ENCODE measurements around the gene PLXNA2. TPM values are rescaled to one million over a fixed set of nuclear protein-coding genes. Genes with fewer than 3 reads are reported as not detected.
A peak's percentile ranks its signal among the peaks of the same experiment; 100 is the strongest.

The PLXNA2 gene
- total RNA-seq, 1 experiment from 2014 or later = 69.7 TPM

GRCh38 chr1:208230668-208231529, 13.3 kb downstream of the PLXNA2 start:
- Mint-ChIP-seq H3K9me3 (ENCODE audit: unreplicated experiment) (no peaks in the 10 kb centered on the region), H3K4me1 (ENCODE audit: insufficient read depth, unreplicated experiment) (peaks cover 47% of the 10 kb centered on the region), H3K4me3 (ENCODE audit: unreplicated experiment) (no peak overlapping the region), H3K36me3 (ENCODE audit: insufficient read depth, unreplicated experiment) (peaks cover 9% of the 10 kb centered on the region), H3K27me3 (ENCODE audit: insufficient read depth, unreplicated experiment) (no peaks in the 10 kb centered on the region), H3K27ac (ENCODE audit: low read depth, unreplicated experiment) (peak overlapping the region; percentile 24)
- no TSS peak for BruUV-seq (replicated peaks)
- DNase-seq (ENCODE audit: unreplicated experiment) = no peak
- ChIA-PET CTCF (interaction anchor here (1.0 to 19.5 kb wide), 9 partner anchors 8 to 422 kb away, joined by 3 to 586 read pairs (median 5); partner anchors contain the start of gene PLXNA2), POLR2A (interaction anchor here (0.8 to 14.6 kb wide), 5 partner anchors 10 to 23 kb away, joined by 3 to 186 read pairs (median 7); no protein-coding TSS in a partner anchor)
- TF ChIP-seq CTCF (IDR thresholded peaks at IDR 0.05; ENCODE audit: unreplicated experiment) = no peak
- intact Hi-C loops (cut with micrococcal nuclease) = no loop called here

DNA sequence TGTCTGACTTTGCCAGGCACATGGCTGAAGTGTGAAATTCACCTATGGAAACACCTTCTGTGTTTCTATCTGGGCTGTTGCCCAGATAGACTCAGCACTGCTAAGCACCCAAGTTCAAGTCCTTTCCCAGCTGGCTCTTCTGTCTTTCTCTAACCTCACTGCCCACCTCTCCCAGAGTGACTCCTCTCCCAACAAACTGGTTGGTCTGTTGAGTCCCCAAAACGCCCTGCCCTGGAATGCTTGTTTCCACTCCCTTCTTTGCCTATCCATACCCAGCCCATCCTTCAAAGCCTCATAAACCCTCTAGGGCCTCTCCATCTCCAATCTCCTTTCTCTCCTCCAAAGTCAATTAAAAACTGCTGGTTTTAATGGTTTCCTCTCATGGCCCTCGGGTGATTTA, 15.6 kb downstream of the PLXNA2 start:
- no peak for TF ChIP-seq CTCF (IDR thresholded peaks at IDR 0.05; ENCODE audit: unreplicated experiment)
- no peak for DNase-seq (ENCODE audit: unreplicated experiment)
- BruUV-seq (replicated peaks) = no TSS peak
- no peaks in the 10 kb centered on the region for H3K27me3 Mint-ChIP-seq (ENCODE audit: insufficient read depth, unreplicated experiment)
- H3K27ac Mint-ChIP-seq (ENCODE audit: low read depth, unreplicated experiment) = peak overlapping the region; percentile 17
- H3K4me1 Mint-ChIP-seq (ENCODE audit: insufficient read depth, unreplicated experiment) = peaks cover 33% of the 10 kb centered on the region
- ChIA-PET POLR2A (interaction anchor here (0.8 to 1.6 kb wide), 3 partner anchors 8 to 9 kb away, joined by 3 to 6 read pairs (median 3); no protein-coding TSS in a partner anchor), CTCF (interaction anchor here (0.7 to 19.5 kb wide), 3 partner anchors 11 to 209 kb away, joined by 3 to 586 read pairs (median 545); partner anchors contain the start of gene PLXNA2)
- intact Hi-C loops (cut with micrococcal nuclease) = no loop called here
- H3K9me3 Mint-ChIP-seq (ENCODE audit: unreplicated experiment) = no peaks in the 10 kb centered on the region
- H3K36me3 Mint-ChIP-seq (ENCODE audit: insufficient read depth, unreplicated experiment) = peaks cover 9% of the 10 kb centered on the region
- no peak overlapping the region for H3K4me3 Mint-ChIP-seq (ENCODE audit: unreplicated experiment)

DNA sequence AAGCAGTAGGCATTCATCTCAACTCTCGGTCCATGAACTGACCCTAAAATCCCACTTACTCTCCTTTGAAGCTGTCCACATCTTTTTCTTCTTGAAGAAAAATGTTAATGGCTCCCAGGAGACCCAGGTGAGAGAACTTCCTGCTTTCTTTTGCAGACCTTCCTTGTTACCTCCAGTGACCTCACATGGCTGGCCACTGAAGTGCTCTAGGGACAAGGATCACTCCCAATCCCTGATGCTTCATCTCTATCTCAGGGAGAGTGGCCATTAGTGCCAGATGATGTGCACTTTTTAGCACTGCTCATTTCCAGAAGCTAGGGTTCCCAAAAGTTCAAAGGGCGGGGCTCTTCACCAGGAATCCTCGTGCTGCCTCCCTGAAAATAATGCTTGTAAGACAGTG, 16.2 kb downstream of the PLXNA2 start:
- POLR2A ChIA-PET = interaction anchor here (0.8 to 1.6 kb wide), 3 partner anchors 8 to 14 kb away, joined by 3 to 6 read pairs (median 3); no protein-coding TSS in a partner anchor
- DNase-seq (ENCODE audit: unreplicated experiment) = no peak
- no peak for TF ChIP-seq CTCF (IDR thresholded peaks at IDR 0.05; ENCODE audit: unreplicated experiment)
- BruUV-seq (replicated peaks) = no TSS peak
- peak overlapping the region; percentile 17 for H3K27ac Mint-ChIP-seq (ENCODE audit: low read depth, unreplicated experiment)
- no peaks in the 10 kb centered on the region for H3K27me3 Mint-ChIP-seq (ENCODE audit: insufficient read depth, unreplicated experiment)
- CTCF ChIA-PET = interaction anchor here (0.6 to 19.3 kb wide), 10 partner anchors 10 to 265 kb away, joined by 3 to 545 read pairs (median 4); partner anchors contain the start of gene PLXNA2
- H3K4me1 Mint-ChIP-seq (ENCODE audit: insufficient read depth, unreplicated experiment) = peaks cover 28% of the 10 kb centered on the region
- H3K36me3 Mint-ChIP-seq (ENCODE audit: insufficient read depth, unreplicated experiment) = peaks cover 9% of the 10 kb centered on the region
- intact Hi-C loops (cut with micrococcal nuclease) = no loop called here
- no peak overlapping the region for H3K4me3 Mint-ChIP-seq (ENCODE audit: unreplicated experiment)
- no peaks in the 10 kb centered on the region for H3K9me3 Mint-ChIP-seq (ENCODE audit: unreplicated experiment)

- no peaks in the 10 kb centered on the region for H3K27me3 Mint-ChIP-seq (ENCODE audit: insufficient read depth, unreplicated experiment)
- peaks cover 28% of the 10 kb centered on the region for H3K4me1 Mint-ChIP-seq (ENCODE audit: insufficient read depth, unreplicated experiment)
- peaks cover 9% of the 10 kb centered on the region for H3K36me3 Mint-ChIP-seq (ENCODE audit: insufficient read depth, unreplicated experiment)
- no peak for TF ChIP-seq CTCF (IDR thresholded peaks at IDR 0.05; ENCODE audit: unreplicated experiment)
- intact Hi-C loops (cut with micrococcal nuclease) = no loop called here
- H3K27ac Mint-ChIP-seq (ENCODE audit: low read depth, unreplicated experiment) = no peak overlapping the region
- H3K9me3 Mint-ChIP-seq (ENCODE audit: unreplicated experiment) = no peaks in the 10 kb centered on the region
- DNase-seq (ENCODE audit: unreplicated experiment) = no peak
- BruUV-seq (replicated peaks) = no TSS peak
- no peak overlapping the region for H3K4me3 Mint-ChIP-seq (ENCODE audit: unreplicated experiment)
- CTCF ChIA-PET = interaction anchor here (0.6 to 19.3 kb wide), 11 partner anchors 9 to 264 kb away, joined by 3 to 545 read pairs (median 4); partner anchors contain the start of gene PLXNA2
- POLR2A ChIA-PET = interaction anchor here (1.0 to 1.2 kb wide), 2 partner anchors 15 to 20 kb away, joined by 3 to 4 read pairs; no protein-coding TSS in a partner anchor
Measured at GRCh38 chr1:208227366-208227765, 16.8 kb downstream of the PLXNA2 start.
